NB4 (cell line): ENCODE measurements around the gene RAD23B.

Experiments used
- DNase-seq: peaks from one replicate; pipeline ENCODE4 v3.0.0; 2010; ENCODE audit warnings: low read depth
- H3K4me3 ChIP-seq: one replicate; pipeline ENCODE4 v1.5.1; 2011; ENCODE audit warnings: mild to moderate bottlenecking, low read depth, low read length, moderate library complexity
- MYC ChIP-seq: IDR thresholded peaks from 2 replicates; pipeline ENCODE4 v1.6.1; 2011; ENCODE audit warnings: low read depth, low read length
- POLR2A ChIP-seq: IDR thresholded peaks from 2 replicates; pipeline ENCODE4 v1.6.1; 2011; ENCODE audit warnings: mild to moderate bottlenecking; ENCODE audit not compliant: insufficient read length; ENCODE audit errors: extremely low read depth
- TF ChIP-seq, protein P1 (sequence below): IDR thresholded peaks from 2 replicates; pipeline ENCODE4 v1.6.1; 2011; ENCODE audit warnings: low read depth, low read length
- TF ChIP-seq, protein P2 (sequence below): IDR thresholded peaks from one replicate; pipeline ENCODE4 v1.5.1; 2012; ENCODE audit warnings: low read depth, low read length

Gene RAD23B

DNA sequence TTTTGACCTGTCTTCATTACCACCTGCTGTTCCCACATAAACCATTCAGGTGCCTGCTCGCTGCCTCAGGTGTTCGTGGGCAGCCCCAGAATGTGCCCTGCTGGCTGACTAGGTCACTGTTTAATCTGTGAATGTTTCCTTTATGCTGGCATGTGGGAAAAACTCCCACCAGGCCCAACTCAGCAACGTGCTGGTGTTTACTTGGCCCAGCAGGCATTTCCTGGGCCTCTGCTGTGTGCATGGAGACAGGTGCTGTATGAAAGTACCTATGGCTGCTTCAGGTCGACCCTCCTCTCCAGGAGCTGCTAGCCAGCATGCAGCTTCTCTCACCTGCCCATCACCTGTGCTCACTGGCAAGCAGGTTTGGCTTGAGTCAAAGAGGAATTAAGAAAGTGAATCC, 65.8 kb downstream of the RAD23B start:
- no peak for DNase-seq
- no peak overlapping the region for H3K4me3 ChIP-seq
- TF ChIP-seq, protein P1, sequence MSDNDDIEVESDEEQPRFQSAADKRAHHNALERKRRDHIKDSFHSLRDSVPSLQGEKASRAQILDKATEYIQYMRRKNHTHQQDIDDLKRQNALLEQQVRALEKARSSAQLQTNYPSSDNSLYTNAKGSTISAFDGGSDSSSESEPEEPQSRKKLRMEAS = no peak
- TF ChIP-seq MYC (no peak), POLR2A (no peak)
- TF ChIP-seq, protein P2, sequence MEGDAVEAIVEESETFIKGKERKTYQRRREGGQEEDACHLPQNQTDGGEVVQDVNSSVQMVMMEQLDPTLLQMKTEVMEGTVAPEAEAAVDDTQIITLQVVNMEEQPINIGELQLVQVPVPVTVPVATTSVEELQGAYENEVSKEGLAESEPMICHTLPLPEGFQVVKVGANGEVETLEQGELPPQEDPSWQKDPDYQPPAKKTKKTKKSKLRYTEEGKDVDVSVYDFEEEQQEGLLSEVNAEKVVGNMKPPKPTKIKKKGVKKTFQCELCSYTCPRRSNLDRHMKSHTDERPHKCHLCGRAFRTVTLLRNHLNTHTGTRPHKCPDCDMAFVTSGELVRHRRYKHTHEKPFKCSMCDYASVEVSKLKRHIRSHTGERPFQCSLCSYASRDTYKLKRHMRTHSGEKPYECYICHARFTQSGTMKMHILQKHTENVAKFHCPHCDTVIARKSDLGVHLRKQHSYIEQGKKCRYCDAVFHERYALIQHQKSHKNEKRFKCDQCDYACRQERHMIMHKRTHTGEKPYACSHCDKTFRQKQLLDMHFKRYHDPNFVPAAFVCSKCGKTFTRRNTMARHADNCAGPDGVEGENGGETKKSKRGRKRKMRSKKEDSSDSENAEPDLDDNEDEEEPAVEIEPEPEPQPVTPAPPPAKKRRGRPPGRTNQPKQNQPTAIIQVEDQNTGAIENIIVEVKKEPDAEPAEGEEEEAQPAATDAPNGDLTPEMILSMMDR = no peak

DNA sequence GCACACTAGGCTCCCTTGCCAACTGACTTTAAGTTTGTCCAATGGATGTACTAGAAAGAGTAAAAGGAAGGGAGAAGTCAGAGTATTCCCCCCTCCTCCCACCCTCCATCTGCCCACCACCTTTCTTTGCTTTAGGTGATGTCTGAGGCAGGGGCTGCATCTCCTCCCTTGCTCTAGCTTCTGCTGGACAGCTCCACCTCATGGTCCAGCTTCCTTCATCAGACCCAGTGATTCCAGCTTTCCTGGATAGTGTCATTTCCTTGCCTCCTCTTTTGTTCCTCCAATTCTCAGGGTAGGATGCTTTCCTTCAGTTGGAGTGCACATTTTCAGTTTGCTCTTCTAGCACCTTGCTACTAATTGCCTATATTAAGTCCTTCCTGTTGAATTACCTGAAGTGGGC, 67.4 kb downstream of the RAD23B start:
- DNase-seq = no peak
- no peak overlapping the region for H3K4me3 ChIP-seq
- TF ChIP-seq, protein P2 = no peak
- TF ChIP-seq MYC = no peak
- TF ChIP-seq, protein P1 = no peak
- TF ChIP-seq POLR2A = no peak

DNA sequence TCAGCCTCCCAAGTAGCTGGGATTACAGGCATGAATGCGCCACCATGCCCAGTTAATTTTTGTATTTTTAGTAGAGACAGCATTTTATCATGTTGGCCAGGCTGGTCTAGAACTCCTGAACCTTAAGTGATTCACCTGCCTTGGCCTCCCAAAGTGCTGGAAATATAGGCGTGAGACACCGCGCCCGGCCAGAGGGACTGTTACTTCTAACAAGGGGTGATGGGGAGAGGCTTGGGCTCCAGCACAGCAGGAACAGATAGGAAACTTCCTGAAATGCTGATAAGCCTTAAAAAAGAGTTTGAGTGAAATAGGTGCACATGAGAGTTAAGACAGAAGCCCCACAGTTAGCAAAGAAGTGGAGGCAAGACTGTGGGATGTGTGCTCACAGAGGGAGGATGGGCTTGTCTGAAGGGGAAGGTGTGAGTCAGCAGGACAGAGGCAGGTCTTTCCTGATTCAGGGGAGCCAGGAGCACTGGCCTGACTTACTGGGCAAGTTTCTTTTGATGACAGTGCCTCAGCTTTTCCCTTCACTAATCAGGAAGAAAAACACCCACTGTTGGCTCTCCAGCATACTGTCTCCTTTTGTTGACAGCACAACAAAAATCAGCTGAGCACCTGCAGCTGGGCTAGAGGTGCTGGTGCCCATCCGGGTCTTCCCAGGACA, 68.4 kb downstream of the RAD23B start:
- H3K4me3 ChIP-seq = no peak overlapping the region
- no peak for DNase-seq
- TF ChIP-seq, protein P2 = no peak
- TF ChIP-seq MYC (no peak), POLR2A (no peak)
- TF ChIP-seq, protein P1 = no peak

DNA sequence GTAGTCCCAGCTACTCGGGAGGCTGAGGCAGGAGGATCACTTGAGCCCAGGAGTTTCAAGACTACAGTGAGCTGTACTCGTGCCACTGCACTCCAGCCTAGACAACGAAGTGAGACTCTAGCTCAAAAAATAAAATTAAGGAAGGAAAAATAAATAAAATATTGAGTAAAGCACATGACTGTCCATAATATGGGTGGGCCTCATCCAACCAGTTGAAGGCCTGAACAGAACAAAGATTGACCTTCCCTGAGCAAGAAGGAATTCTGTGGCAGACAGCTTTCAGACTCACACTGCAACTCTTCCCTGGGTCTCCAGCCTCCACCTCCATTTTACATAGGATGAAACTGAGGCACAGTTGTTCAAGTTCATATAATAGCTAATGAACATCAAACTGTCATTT, 72.3 kb downstream of the RAD23B start:
- H3K4me3 ChIP-seq = no peak overlapping the region
- TF ChIP-seq, protein P2 = no peak
- TF ChIP-seq MYC (no peak), POLR2A (no peak)
- TF ChIP-seq, protein P1 = no peak
- no peak for DNase-seq

DNA sequence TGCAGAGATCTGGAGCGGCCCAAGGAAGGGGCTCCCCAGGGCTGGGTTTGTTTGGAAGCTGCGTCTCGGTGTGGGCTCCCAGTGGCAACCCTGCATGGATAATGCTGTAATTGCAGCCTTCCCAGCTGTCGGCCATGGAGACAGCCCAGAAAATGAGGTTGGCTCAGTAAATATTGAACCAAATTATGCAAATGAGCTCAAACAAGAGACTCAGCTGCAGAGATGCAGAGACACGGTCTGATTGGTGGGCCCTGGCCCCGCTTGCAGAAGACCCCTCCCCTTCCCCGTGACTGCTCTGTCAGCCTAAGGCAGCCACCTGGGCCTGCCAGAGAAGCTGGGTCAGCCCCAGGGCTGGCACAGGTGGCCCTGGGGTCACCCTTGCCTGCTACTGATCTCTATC, 75.9 kb downstream of the RAD23B start:
- DNase-seq = no peak
- TF ChIP-seq POLR2A (no peak), MYC (no peak)
- TF ChIP-seq, protein P1 = no peak
- TF ChIP-seq, protein P2 = no peak
- H3K4me3 ChIP-seq = no peak overlapping the region
